ENCODE data around the gene CPHXL2.

CPHXL2 gene

DNA sequence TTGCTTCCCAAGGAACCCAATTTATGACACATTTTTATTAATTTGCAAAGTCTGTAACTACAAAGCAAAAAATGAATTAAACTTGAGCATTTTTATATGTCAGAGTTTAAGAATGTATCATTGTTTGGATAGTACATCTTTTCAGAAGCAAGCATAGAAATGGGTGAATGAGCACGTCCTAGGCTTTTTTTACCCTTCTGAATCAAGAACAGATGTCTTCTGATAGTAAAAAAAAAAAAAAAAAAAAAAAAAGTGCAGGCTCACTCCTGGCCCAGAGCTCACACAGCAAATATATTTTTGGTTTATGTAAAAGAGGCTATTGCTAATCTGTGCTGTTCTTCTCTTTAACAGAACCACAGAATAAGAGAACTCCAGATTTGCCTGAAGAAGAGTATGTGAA, 22.9 kb downstream of the CPHXL2 start:
- peak overlapping the region; percentile 67 for H3K27ac Mint-ChIP-seq
- peaks cover 55% of the 10 kb centered on the region for H3K4me1 Mint-ChIP-seq
- no peaks in the 10 kb centered on the region for H3K27me3 Mint-ChIP-seq
- ATAC-seq, result no peak
- no peaks in the 10 kb centered on the region for H3K9me3 Mint-ChIP-seq
- peaks cover 53% of the 10 kb centered on the region for H3K36me3 Mint-ChIP-seq
- no peak overlapping the region for H3K4me3 Mint-ChIP-seq

DNA sequence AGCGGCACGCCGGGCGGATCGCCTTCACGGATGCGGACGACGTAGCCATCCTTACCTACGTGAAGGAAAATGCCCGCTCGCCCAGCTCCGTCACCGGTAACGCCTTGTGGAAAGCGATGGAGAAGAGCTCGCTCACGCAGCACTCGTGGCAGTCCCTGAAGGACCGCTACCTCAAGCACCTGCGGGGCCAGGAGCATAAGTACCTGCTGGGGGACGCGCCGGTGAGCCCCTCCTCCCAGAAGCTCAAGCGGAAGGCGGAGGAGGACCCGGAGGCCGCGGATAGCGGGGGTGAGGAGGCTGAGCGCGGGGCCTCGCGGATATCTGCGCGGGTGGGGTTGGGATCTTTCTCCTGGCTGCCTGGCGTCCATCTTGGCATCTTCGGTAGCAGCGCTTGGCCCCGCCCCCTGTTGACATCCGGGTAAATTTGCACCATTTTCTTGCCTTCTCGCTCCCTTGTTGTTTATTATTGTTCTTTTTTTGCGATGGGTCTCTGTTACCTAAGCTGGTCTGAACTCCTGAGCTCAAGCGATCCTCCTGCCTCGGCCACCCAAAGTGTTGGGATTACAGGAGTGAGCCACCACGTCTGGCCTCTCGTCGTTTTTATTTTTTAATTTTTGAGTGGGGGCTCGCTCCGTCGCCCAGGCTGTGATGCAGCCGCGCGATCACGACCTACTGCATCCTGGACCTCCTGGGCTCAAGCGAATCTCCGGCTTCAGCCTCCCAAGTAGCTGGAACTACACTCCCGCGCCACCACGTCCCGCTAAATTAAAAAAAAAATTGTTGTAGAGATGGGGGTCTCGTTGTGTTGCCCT, 28.3 kb downstream of the CPHXL2 start:
- peaks cover 26% of the 10 kb centered on the region for H3K36me3 Mint-ChIP-seq
- no peaks in the 10 kb centered on the region for H3K9me3 Mint-ChIP-seq
- H3K27ac Mint-ChIP-seq, result peak overlapping the region; percentile 97
- ATAC-seq, result peak; percentile 66
- peak overlapping the region; percentile 92 for H3K4me3 Mint-ChIP-seq
- H3K4me1 Mint-ChIP-seq, result peaks cover 57% of the 10 kb centered on the region
- no peaks in the 10 kb centered on the region for H3K27me3 Mint-ChIP-seq

DNA sequence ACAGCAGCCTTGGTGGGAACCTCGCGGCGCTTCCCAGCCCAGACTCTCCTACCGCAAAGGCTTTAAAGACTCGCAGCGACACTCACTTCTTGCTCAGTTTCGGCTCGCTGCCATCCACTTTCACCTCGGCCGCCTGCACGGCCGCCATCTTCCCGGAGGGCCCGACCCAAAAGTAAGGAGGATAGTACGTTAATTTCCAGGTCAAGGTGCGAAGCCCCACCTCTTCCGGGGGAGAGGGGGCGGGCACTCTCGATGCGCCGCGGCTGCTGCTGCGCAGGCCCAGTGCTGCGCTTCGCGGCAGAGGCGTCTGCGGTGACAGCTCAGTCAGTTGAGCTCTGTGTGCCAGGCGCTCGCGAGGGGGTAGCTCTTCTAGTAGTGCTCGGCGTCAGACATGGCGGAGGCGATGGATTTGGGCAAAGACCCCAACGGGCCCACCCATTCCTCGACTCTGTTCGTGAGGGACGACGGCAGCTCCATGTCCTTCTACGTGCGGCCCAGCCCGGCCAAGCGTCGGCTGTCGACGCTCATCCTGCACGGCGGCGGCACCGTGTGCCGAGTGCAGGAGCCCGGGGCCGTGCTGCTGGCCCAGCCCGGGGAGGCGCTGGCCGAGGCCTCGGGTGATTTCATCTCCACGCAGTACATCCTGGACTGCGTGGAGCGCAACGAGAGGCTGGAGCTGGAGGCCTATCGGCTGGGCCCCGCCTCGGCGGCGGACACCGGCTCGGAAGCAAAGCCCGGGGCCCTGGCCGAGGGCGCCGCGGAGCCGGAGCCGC, 29.1 kb downstream of the CPHXL2 start, which contains the start of the genes KARS1 and TERF2IP:
TSS of gene KARS1 (minus strand) at position 174 of the 773 bp plus-strand sequence. CDS start at position 148, 26 bp downstream.
TSS of gene TERF2IP (plus strand) at position 282 of the 773 bp plus-strand sequence. CDS start at position 392, 110 bp downstream.
- peaks cover 22% of the 10 kb centered on the region for H3K36me3 Mint-ChIP-seq
- peak within 1 kb of the TSS; percentile 92 for H3K4me3 Mint-ChIP-seq

DNA sequence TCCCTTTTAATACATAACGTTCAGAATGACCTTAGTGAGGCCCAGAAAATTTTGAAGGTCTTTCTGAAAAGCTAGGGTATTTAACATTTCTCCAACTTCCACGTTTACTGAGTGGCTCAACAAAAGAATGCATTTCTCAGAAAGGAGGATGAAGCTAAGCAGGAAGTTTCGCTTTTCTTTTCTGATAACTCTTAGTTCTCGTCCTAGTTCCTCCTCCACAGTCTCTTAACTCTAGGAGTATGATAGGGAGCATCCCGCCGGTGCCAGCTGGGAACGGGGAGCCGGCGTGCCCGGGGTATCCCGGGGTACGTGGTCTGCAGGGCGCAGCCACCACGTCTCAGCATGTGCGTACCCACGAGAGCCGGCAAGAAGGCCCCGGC, 29.7 kb downstream of the CPHXL2 start:
- peaks cover 44% of the 10 kb centered on the region for H3K4me1 Mint-ChIP-seq
- peaks cover 21% of the 10 kb centered on the region for H3K36me3 Mint-ChIP-seq
- H3K4me3 Mint-ChIP-seq, result peak overlapping the region; percentile 92
- no peaks in the 10 kb centered on the region for H3K27me3 Mint-ChIP-seq
- no peaks in the 10 kb centered on the region for H3K9me3 Mint-ChIP-seq
- peak overlapping the region; percentile 97 for H3K27ac Mint-ChIP-seq
- peak; percentile 31 for ATAC-seq

More for the DNA sequence above, 29.1 kb downstream of the CPHXL2 start, which contains the start of the genes KARS1 and TERF2IP:
- no peaks in the 10 kb centered on the region for H3K9me3 Mint-ChIP-seq
- peak; percentile 97 for ATAC-seq
- H3K27me3 Mint-ChIP-seq, result no peaks in the 10 kb centered on the region
- peak within 1 kb of the TSS; percentile 97 for H3K27ac Mint-ChIP-seq
- peaks cover 49% of the 10 kb centered on the region for H3K4me1 Mint-ChIP-seq

DNA sequence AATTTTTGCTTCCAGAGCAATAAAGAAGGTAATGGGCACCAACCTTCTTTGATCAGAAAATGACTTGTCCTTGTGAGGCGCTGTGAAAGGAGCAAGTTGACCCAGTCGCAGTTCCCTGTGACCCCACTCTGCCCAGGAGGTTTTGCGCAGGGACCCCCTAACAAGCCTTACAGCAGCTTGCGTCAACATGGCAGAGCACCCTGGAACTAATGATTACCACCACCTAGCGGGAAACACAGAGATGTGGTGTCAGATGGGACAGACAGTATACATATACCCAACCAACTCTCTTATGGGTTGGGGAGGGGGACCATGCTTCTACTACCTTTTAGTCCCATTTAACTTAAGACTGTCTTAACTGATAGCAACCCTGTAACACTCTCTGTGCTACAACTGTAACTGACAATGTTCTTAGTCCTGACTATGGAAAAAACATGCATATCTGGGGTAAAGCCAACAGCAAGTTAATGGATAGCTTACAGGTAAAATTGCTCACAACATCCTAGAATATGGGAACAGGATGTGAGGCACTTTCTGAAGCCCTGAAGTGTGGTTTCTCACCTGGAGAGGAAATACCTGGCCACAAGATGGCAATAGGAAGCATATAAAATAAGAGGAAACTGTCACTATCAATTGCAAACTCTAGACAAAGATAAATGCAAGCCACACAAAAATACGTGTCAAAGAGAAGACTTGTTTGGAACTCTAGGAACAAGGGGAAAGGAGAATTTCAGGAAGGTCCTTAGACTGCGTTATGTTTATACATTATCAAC, 32.4 kb downstream of the CPHXL2 start:
- Mint-ChIP-seq H3K36me3 (peaks cover 34% of the 10 kb centered on the region), H3K27ac (peak overlapping the region; percentile 50), H3K27me3 (no peaks in the 10 kb centered on the region), H3K4me3 (peak overlapping the region; percentile 21), H3K4me1 (peaks cover 20% of the 10 kb centered on the region), H3K9me3 (no peaks in the 10 kb centered on the region)
- no peak for ATAC-seq

DNA sequence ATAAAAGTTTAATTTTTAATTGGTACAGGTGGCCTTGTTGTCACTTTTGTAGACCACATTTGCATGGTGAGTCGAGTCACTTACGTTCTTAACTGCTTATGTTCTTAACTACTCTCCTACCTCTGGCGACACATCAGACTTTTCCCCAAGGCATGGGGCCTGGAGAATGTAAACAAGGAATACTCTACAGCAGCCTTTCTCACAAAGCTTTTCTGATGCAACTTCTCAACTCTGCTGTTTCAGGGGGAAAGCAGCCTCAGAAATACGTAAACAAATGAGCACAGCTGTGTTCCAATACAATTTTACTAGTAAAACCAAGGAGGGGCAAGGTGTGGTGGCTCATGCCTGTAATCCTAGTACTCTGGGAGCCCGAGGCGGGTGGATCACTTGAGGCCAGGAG, 36.2 kb downstream of the CPHXL2 start:
- Mint-ChIP-seq H3K27me3 (no peaks in the 10 kb centered on the region), H3K4me1 (peaks cover 20% of the 10 kb centered on the region), H3K27ac (no peak overlapping the region), H3K36me3 (peaks cover 64% of the 10 kb centered on the region), H3K4me3 (no peak overlapping the region), H3K9me3 (no peaks in the 10 kb centered on the region)
- ATAC-seq, result no peak

DNA sequence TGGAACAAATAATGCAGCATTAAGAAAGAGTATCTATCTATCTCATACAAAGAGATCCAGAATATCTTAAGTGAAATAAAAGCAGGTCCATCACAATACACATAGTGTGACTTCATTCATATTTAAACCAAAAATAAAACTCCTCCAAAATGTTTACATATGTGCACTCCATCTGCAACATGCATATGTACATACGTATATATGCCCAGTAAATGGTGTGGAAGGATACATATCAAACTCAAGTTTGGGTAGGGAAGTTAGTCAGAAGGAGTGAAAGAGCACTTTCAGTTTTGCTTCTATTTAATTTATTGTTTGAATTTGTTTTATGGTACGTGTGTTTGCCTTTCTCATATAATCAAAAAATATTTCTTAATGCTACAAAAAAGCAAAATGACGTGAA, 41.8 kb downstream of the CPHXL2 start:
- Mint-ChIP-seq H3K4me1 (no peaks in the 10 kb centered on the region), H3K4me3 (no peak overlapping the region), H3K27me3 (no peaks in the 10 kb centered on the region), H3K9me3 (no peaks in the 10 kb centered on the region), H3K36me3 (peaks cover 63% of the 10 kb centered on the region), H3K27ac (peak overlapping the region; percentile 24)
- no peak for ATAC-seq

DNA sequence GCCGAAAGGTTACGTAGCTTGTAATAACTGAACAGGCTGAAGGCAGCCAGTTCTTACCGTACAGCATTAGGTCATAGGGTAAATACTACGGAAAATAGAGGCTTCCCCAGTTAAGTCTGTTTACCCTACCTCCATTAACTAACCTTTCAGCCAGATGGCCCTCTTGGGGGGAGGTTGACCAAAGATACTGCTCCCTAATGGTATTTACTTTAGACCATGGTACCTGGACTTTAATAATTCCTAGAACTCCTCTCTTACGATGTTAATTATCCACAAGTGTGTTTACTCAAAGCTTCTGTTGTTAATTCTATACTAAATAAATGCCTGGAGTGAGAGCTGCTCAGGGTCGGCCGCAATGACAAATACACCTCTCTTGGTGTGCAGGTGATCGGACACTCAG, 44.0 kb downstream of the CPHXL2 start:
- Mint-ChIP-seq H3K27me3 (no peaks in the 10 kb centered on the region), H3K4me3 (no peak overlapping the region), H3K4me1 (no peaks in the 10 kb centered on the region), H3K9me3 (no peaks in the 10 kb centered on the region), H3K36me3 (peaks cover 71% of the 10 kb centered on the region), H3K27ac (no peak overlapping the region)
- no peak for ATAC-seq

DNA sequence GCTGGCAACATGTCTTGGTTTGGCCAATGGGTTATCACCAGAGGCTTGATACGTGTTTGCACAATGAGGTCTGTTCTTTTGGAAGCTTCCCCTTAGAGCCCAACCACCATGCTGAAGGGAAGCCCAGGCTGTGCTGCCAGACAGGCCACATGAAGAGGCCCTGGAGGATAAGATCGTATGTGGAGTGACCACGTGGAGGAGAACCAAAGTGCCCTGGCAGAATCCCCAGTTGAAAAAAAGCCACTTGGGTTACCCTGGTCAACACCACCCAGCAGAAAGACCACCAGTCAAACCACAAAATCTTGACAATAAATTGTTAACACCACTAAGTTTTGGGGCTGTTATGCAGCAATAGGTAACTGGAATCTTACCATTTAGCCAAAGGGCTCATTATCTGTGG, 46.8 kb downstream of the CPHXL2 start:
- Mint-ChIP-seq H3K4me1 (no peaks in the 10 kb centered on the region), H3K27me3 (no peaks in the 10 kb centered on the region), H3K9me3 (no peaks in the 10 kb centered on the region), H3K27ac (no peak overlapping the region), H3K36me3 (peaks cover 68% of the 10 kb centered on the region), H3K4me3 (no peak overlapping the region)
- no peak for ATAC-seq

DNA sequence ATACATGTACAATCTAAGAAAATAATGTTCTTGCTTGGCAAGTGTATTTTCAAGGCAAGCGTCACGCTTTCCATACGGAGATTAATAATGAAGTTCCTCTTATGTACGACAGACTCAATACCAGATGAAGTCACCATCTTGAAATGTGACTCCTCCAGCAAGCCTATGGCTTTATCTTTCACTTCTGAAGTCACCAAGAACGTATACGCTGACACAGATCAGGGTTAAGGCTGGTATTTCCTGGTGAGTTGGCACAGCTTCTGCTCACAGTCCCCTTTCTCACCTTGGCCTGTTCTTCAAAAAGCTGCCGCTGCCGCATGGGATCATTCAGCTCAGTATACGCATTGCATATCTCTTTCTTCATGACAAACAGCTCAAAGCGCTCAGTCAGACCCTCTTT, 47.7 kb downstream of the CPHXL2 start:
- H3K27me3 Mint-ChIP-seq, result no peaks in the 10 kb centered on the region
- no peaks in the 10 kb centered on the region for H3K4me1 Mint-ChIP-seq
- H3K27ac Mint-ChIP-seq, result peak overlapping the region; percentile 11
- no peaks in the 10 kb centered on the region for H3K9me3 Mint-ChIP-seq
- peaks cover 68% of the 10 kb centered on the region for H3K36me3 Mint-ChIP-seq
- no peak for ATAC-seq
- H3K4me3 Mint-ChIP-seq, result no peak overlapping the region

DNA sequence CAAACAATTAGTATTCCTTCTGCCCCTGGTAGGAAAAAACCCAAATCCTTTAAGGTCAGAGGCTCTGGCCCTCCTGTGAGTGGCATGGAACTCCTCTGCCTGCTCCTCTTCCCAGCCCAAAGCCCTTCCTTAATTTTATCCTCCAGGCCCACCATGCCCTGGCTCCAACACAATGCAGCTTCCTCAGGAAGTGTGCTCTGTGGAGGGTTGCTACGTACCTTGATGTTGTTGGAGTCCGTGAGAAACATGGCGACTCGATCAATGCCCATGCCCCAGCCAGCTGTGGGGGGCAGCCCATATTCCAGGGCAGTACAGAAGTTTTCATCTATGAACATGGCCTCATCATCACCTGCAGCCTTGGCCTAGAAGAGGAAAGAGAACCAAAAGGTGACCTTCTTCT, 48.5 kb downstream of the CPHXL2 start:
- Mint-ChIP-seq H3K9me3 (no peaks in the 10 kb centered on the region), H3K36me3 (peaks cover 63% of the 10 kb centered on the region), H3K27me3 (no peaks in the 10 kb centered on the region), H3K4me1 (no peaks in the 10 kb centered on the region), H3K27ac (peak overlapping the region; percentile 11), H3K4me3 (no peak overlapping the region)
- ATAC-seq, result no peak

DNA sequence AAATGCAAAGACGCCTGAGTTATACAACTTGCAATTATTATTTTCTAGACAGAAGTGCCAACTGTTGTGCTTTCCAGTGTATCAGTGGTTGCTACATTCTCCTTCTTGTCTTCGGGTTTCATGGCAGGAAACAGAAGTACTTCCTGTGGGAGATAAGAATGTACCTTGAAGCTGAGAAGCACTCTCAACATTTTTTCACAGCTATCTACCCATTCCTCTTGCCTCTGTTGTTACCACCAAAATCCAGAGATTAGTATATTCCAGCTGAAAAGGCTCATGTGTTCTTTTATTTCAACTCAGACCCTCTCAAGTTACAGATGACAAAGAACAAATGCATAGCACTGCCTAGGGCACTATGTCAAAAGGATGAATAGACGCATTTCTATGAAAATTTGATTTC, 49.0 kb downstream of the CPHXL2 start:
- Mint-ChIP-seq H3K9me3 (no peaks in the 10 kb centered on the region), H3K4me3 (no peak overlapping the region), H3K27ac (peak overlapping the region; percentile 11), H3K27me3 (no peaks in the 10 kb centered on the region), H3K36me3 (peaks cover 63% of the 10 kb centered on the region), H3K4me1 (no peaks in the 10 kb centered on the region)
- no peak for ATAC-seq

DNA sequence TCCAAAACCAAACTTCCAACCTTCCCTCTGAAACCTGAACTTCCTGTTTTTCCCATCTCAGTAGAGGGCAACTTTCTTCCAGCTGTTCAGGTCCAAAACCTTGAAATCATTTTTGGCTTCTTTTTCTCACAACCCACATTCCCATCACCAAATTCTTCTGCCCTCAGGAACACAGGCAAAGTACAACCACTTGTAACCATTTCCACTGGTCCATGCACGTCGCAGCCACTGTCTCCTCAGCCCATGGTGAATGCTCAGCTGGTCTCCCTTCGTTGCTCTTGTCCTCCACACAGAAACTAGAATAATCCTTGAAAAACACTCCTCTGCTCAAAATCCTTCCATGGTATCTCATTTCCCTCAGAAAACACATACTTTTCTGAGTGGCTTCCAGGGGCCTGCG, 50.0 kb downstream of the CPHXL2 start:
- no peak for ATAC-seq
- no peak overlapping the region for H3K4me3 Mint-ChIP-seq
- peaks cover 4% of the 10 kb centered on the region for H3K4me1 Mint-ChIP-seq
- no peaks in the 10 kb centered on the region for H3K27me3 Mint-ChIP-seq
- no peaks in the 10 kb centered on the region for H3K9me3 Mint-ChIP-seq
- H3K27ac Mint-ChIP-seq, result peak overlapping the region; percentile 11
- peaks cover 57% of the 10 kb centered on the region for H3K36me3 Mint-ChIP-seq

DNA sequence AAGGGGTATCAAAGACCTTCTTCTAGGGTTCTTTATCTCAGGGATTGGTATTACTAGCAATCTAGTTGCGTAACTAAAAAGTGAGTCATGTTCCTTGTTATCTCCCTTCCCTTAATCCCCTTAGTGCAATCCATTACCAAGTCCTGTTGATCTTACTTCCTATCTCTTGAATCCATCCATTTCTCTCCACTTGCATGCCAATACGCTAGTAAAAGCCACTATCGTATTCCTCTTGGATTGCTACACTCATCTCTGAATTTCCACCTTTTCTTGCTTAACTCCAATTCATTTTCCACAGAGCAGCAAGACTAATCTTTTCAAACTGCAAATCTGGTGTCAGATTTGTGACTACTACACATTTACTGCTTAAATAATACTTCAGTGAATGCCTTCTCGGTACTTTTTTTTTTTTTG, 51.9 kb downstream of the CPHXL2 start:
- Mint-ChIP-seq H3K36me3 (peaks cover 60% of the 10 kb centered on the region), H3K4me3 (no peak overlapping the region), H3K27ac (no peak overlapping the region), H3K27me3 (no peaks in the 10 kb centered on the region), H3K4me1 (peaks cover 16% of the 10 kb centered on the region), H3K9me3 (no peaks in the 10 kb centered on the region)
- ATAC-seq, result no peak
